Stimulated activated CD8-positive, alpha-beta memory T cell treated with anti-CD3 and anti-CD28 coated beads, Interleukin-4, amount 100 ng/mL, for 4 hours (primary cell): Measurements from ENCODE around the gene PRKAG2.

Experiments used
- DNase-seq, 2 donors: peaks; one replicate each; pipeline ENCODE4 v3.0.0-alpha.2; 2020; ENCODE audit warnings: low read depth in 2 of 2, low spot score in 1 of 2

Gene PRKAG2

GRCh38 chr7:151866761-151867655 lies 9.9 kb downstream of the PRKAG2 start:
- DNase-seq = no peak

- DNase-seq = no peak
These were observed 10.9 kb downstream of the PRKAG2 start for GRCh38 chr7:151866028-151866427.

GRCh38 chr7:151865070-151865670 lies 11.7 kb downstream of the PRKAG2 start:
- DNase-seq = no peak

GRCh38 chr7:151864561-151864960 lies 12.4 kb downstream of the PRKAG2 start:
- DNase-seq = no peak

- no peak for DNase-seq
These were observed 12.8 kb downstream of the PRKAG2 start for GRCh38 chr7:151864081-151864480.

- DNase-seq = no peak
These were observed 13.4 kb downstream of the PRKAG2 start for GRCh38 chr7:151863386-151864079.

- DNase-seq = no peak
These were observed 14.1 kb downstream of the PRKAG2 start for GRCh38 chr7:151862606-151863381.

GRCh38 chr7:151861881-151862280 lies 15.0 kb downstream of the PRKAG2 start:
- DNase-seq = no peak

- DNase-seq = no peak
These were observed 16.1 kb downstream of the PRKAG2 start for GRCh38 chr7:151860771-151861170.

- no peak for DNase-seq
These were observed 16.8 kb downstream of the PRKAG2 start for GRCh38 chr7:151859948-151860685.

- DNase-seq = no peak
These were observed 17.6 kb downstream of the PRKAG2 start for GRCh38 chr7:151859111-151859947.

- no peak for DNase-seq
These were observed 18.5 kb downstream of the PRKAG2 start for GRCh38 chr7:151858456-151858855.

GRCh38 chr7:151857866-151858450 lies 19.0 kb downstream of the PRKAG2 start:
- no peak for DNase-seq

- no peak for DNase-seq
These were observed 19.5 kb downstream of the PRKAG2 start for GRCh38 chr7:151857412-151857811.

- DNase-seq = no peak
These were observed 20.4 kb downstream of the PRKAG2 start for GRCh38 chr7:151856516-151856915.

- no peak for DNase-seq
These were observed 20.8 kb downstream of the PRKAG2 start for GRCh38 chr7:151856098-151856497.

GRCh38 chr7:151854720-151855071 lies 22.2 kb downstream of the PRKAG2 start:
- DNase-seq = no peak

GRCh38 chr7:151853896-151854719 lies 22.8 kb downstream of the PRKAG2 start:
- DNase-seq = no peak
